HFF-Myc (cell line): Measurements from ENCODE around the gene PLPPR5.
A peak's percentile ranks its signal among the peaks of the same experiment; 100 is the strongest.

Source experiments
- DNase-seq: peaks from one replicate; pipeline ENCODE4 v3.0.0-alpha.2; 2011; ENCODE audit warnings: low read depth; ENCODE audit errors: extremely low read depth
- H3K4me3 ChIP-seq: replicated peaks from 2 replicates; pipeline ENCODE4 v1.5.1; 2011; ENCODE audit warnings: low read depth, mild to moderate bottlenecking, control low read depth, low read length
- CTCF ChIP-seq: IDR thresholded peaks from 2 replicates; pipeline ENCODE4 v1.5.1; 2012; ENCODE audit warnings: mild to moderate bottlenecking, low read depth, low read length, control low read depth; ENCODE audit errors: missing control alignments

The PLPPR5 gene

DNA sequence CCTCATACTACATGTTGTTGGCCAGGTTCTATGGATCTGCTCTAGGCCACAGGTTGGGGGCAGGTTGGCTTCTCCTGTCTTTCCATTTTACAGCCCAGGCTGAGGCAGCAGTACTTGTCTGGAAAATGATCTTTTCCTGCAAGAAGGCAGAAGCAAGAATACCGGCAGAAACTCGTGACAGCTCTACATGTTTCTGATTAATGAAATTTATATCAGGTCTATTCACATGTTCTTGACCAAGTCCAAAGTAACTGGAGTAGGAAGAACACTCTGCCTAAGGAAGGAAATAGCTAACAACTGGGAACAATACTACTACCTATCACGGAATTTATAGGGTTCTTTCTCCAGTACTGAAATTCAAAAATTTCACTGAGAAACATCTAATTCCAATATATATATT, 98.3 kb downstream of the PLPPR5 start:
- no peak for DNase-seq
- TF ChIP-seq CTCF: no peak
- H3K4me3 ChIP-seq: no peak overlapping the region

- no peak overlapping the region for H3K4me3 ChIP-seq
- no peak for DNase-seq
- no peak for TF ChIP-seq CTCF
Observed at GRCh38 chr1:98904684-98905083, 100.0 kb downstream of the PLPPR5 start.

DNA sequence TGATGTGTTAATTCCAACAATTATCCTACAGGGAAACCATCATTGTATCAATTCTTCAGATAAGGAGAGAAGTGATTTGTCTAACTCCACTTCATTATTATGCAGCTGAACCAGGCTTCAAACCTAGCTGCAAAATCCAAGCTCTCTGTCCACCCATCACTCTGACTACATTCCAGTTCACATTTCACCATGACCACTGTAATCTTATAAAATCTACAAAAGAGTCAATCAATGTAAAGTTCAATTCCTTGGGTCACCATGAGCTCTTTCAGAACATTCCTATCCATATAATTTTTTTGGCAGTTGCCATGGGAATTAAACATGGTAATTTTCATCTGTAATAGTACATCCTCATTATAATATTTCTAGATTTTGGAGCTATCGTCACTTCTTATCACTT, 100.9 kb downstream of the PLPPR5 start:
- no peak overlapping the region for H3K4me3 ChIP-seq
- DNase-seq: no peak
- TF ChIP-seq CTCF: no peak

- no peak overlapping the region for H3K4me3 ChIP-seq
- peak; percentile 10 for DNase-seq
- no peak for TF ChIP-seq CTCF
Observed at GRCh38 chr1:98903261-98903660, 101.4 kb downstream of the PLPPR5 start.

DNA sequence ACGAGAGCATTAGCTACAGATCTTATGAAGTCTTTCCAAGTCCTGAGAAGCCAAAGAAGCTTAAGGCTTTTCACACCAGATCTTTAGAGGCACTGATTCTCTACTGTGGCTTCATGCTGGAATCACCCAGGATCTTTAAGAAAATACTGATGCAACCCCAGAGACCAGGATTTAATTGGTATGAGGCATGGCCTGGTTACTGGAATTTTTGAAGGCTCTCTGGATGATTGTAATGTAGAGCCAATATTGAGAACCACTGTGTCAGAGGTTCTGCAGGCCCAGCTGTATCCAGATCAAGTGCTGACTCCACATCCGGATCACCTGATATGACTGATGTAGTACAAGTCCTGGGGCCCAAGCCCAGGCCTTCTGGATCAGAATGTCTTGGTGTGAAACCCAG, 105.7 kb downstream of the PLPPR5 start:
- no peak for DNase-seq
- no peak for TF ChIP-seq CTCF
- no peak overlapping the region for H3K4me3 ChIP-seq

DNA sequence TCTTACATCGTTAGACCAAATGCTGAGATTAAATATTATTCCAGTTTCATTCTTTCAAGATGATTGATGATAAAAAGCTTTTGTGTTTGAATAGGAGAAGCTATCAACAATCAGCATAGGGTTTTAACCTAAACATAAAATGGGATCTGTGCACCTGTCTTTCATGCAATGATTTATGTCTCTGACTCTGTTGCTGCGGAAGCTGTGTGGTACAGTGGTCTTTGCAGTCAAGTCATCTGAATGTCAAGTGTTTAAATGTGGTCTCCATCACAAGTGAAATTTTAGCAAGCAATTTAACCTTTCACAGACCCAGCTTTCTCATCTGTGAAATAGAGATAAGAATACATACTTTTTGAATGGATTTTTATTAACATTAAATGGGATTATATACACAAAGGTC, 107.2 kb downstream of the PLPPR5 start:
- no peak for DNase-seq
- no peak for TF ChIP-seq CTCF

DNA sequence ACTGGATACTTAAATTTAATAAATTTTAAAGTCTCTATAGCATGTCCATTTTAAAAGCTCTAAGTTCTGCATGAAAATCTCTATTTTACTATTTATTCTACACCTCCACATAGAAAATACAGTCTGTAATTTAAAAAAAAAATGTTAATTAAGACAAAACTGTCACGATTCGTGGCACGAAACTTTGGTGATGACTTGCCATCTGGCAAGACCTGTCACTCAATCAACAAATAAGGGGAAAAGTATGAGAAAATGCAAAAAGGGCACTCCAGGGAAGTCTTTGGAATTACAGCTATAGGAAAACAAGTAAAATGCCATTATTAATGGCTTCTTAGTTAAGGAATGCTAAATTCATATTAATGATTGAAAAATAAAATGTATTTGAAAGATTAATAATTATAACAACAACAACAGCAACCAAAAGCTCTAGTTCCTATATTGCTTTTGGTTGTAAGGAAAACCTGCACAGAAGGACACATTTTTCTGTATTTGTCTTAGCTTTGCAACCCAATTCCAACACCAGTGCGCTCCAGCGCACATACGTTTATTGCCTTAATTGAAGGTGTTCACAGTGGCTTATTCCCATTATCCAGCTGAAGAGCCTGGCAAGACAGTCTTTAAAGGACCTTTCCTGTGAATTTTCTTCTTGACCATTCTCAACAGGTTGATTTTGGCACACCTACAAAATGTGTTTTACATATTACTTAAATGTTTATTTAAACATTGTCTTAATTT, 107.8 kb downstream of the PLPPR5 start:
- H3K4me3 ChIP-seq: no peak overlapping the region
- DNase-seq: no peak
- TF ChIP-seq CTCF: no peak

More for the DNA sequence above, 107.2 kb downstream of the PLPPR5 start:
- H3K4me3 ChIP-seq: no peak overlapping the region
